GM13976 (cell line): ENCODE results near the gene CRK.

Experiments
- DNase-seq: peaks from one replicate; pipeline ENCODE4 v3.0.0; 2012; ENCODE audit warnings: low spot score
- CTCF ChIP-seq: IDR thresholded peaks from 2 replicates; pipeline ENCODE4 v1.5.1; 2012; ENCODE audit warnings: borderline replicate concordance, mild to moderate bottlenecking; ENCODE audit not compliant: insufficient read depth; ENCODE audit errors: extremely low read depth, missing control alignments, control extremely low read depth
- in situ Hi-C: fragments of 300-500 bp; cut with MboI; formaldehyde crosslinking; loops from one replicate; pipeline ENCODE4 v1.12.0; 2022; ENCODE audit warnings: low sequenced_read_pairs, mixed read lengths, inconsistent platforms; ENCODE audit not compliant: unreplicated experiment

CRK gene

GRCh38 chr17:1486802-1487695 is 31.0 kb upstream of the CRK start:
- in situ Hi-C loops = no loop called here
- peak; percentile 77 for DNase-seq

GRCh38 chr17:1485423-1486376 is 29.7 kb upstream of the CRK start:
- no peak for TF ChIP-seq CTCF
- in situ Hi-C loops = no loop called here
- DNase-seq = peak; percentile 82

More at GRCh38 chr17:1486802-1487695, 31.0 kb upstream of the CRK start:
- no peak for TF ChIP-seq CTCF

GRCh38 chr17:1484676-1485422 is 28.8 kb upstream of the CRK start:
- in situ Hi-C loops = no loop called here
- DNase-seq = peak; percentile 82
- TF ChIP-seq CTCF = no peak

- in situ Hi-C loops = no loop called here
- no peak for TF ChIP-seq CTCF
- DNase-seq = no peak
Observed at GRCh38 chr17:1484060-1484535, 28.1 kb upstream of the CRK start.

DNA sequence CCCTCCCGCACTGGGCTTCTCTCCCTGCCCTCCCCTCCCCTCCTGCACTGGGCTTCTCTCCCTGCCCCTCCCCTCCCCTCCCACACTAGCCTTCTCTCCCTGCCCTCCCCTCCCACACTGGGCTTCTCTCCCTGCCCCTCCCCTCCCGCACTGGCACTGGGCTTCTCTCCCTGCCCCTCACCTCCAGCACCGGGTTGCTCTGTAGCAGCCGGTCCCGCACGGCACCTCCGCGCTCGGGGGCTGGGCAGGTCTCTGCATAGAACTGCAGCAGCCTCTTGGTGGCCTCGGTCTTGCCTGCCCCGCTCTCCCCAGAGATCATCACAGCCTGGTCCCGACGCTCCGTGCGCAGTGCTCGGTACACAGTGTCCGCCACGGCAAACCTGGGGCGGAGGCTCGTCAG is 26.6 kb upstream of the CRK start:
- TF ChIP-seq CTCF = no peak
- in situ Hi-C loops = no loop called here
- DNase-seq = no peak

- in situ Hi-C loops = no loop called here
- no peak for TF ChIP-seq CTCF
Observed at GRCh38 chr17:1481736-1482135, 25.7 kb upstream of the CRK start.

More at GRCh38 chr17:1481736-1482135, 25.7 kb upstream of the CRK start:
- DNase-seq = no peak
